ENCODE data around the gene PRR16. TPM values are rescaled to one million over a fixed set of nuclear protein-coding genes. Genes with fewer than 3 reads are reported as not detected.

The PRR16 gene
- total RNA-seq, 2 donors from 2014 or later: 19.8 to 25.5 TPM

DNA sequence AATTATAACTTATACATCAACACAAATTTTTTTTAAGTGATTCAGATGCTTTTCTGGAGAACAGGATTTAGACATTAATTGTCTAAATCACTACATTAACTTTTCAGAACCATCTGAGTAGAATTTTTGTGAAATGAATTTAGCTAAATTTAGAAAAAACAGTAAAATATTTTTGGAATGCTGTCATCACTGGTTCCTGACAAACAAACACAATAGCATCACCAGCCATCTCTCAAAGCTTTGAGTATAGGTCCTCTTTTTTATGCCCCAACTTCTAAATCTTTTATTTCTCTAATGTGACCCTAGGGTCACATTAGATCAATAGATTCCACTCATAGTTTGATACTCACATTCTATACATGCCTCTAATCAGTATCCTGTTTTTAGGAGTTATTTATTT lies 104.6 kb downstream of the PRR16 start:
- ATAC-seq (ENCODE audit: insufficient number of reproducible peaks, low FRiP score, low read depth): no peak
- H3K4me3 ChIP-seq: no peak overlapping the region
- no peak for DNase-seq (ENCODE audit: low spot score)
- no peaks in the 10 kb centered on the region for H3K36me3 ChIP-seq
- H3K9me3 ChIP-seq: no peaks in the 10 kb centered on the region
- H3K4me1 ChIP-seq (ENCODE audit: control insufficient read depth in 1 of 2, low read depth in 2 of 2): peaks cover 3 to 6% of the 10 kb centered on the region in 2 donors
- TF ChIP-seq, protein P1, sequence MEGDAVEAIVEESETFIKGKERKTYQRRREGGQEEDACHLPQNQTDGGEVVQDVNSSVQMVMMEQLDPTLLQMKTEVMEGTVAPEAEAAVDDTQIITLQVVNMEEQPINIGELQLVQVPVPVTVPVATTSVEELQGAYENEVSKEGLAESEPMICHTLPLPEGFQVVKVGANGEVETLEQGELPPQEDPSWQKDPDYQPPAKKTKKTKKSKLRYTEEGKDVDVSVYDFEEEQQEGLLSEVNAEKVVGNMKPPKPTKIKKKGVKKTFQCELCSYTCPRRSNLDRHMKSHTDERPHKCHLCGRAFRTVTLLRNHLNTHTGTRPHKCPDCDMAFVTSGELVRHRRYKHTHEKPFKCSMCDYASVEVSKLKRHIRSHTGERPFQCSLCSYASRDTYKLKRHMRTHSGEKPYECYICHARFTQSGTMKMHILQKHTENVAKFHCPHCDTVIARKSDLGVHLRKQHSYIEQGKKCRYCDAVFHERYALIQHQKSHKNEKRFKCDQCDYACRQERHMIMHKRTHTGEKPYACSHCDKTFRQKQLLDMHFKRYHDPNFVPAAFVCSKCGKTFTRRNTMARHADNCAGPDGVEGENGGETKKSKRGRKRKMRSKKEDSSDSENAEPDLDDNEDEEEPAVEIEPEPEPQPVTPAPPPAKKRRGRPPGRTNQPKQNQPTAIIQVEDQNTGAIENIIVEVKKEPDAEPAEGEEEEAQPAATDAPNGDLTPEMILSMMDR (IDR thresholded peaks at IDR 0.05): no peak
- no peak overlapping the region for H3K27ac ChIP-seq
- no peaks in the 10 kb centered on the region for H3K27me3 ChIP-seq (replicated peaks; ENCODE audit: insufficient read depth)

DNA sequence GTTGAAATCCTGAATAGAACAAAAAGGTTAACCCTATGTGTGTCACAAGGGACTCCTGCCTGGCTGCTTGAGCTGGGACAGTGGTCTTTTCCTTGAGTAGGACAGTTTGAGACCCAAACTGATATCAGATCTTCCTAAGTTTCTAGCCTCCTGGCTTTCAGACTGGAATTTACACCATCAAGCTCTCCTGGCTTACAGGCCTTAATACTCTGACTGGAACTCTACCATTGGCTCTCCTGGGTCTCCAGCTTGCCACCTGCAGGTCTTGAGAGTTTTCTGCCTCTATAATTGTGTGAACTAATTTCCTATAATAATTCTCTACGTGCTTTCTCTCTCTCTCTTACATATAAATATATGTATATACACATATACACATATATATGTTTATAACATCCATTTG lies 112.5 kb downstream of the PRR16 start:
- H3K9me3 ChIP-seq: no peaks in the 10 kb centered on the region
- no peaks in the 10 kb centered on the region for H3K27me3 ChIP-seq (replicated peaks; ENCODE audit: insufficient read depth)
- no peaks in the 10 kb centered on the region for H3K36me3 ChIP-seq
- TF ChIP-seq, protein P1 (IDR thresholded peaks at IDR 0.05): no peak
- H3K27ac ChIP-seq: no peak overlapping the region
- no peak overlapping the region for H3K4me3 ChIP-seq
- ATAC-seq (ENCODE audit: insufficient number of reproducible peaks, low FRiP score, low read depth) (no peak), DNase-seq (ENCODE audit: low spot score) (no peak)
- no peaks in the 10 kb centered on the region for H3K4me1 ChIP-seq (ENCODE audit: control insufficient read depth in 1 of 2, low read depth in 2 of 2)

DNA sequence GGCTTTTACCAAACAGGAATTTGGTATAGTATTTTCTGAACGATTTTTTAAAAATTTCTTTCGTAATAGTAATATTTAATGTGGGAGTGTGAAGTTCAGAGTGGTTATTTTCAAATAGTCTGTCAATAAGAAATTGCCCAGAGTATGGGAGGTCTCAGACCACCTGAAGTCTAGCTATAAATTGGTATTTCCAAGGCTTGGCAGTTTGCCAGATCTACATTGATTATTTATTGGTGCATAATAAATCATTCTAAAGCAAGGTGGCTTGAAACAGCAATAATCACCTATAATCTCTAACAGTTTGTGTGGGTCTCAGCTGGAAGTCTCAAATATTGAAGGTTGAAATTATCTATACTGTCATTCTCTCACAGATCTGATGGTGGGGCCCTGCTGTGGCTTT lies 118.5 kb downstream of the PRR16 start:
- ATAC-seq (ENCODE audit: insufficient number of reproducible peaks, low FRiP score, low read depth) (no peak), DNase-seq (ENCODE audit: low spot score) (no peak)
- Histone ChIP-seq H3K36me3 (peaks cover 3% of the 10 kb centered on the region), H3K4me3 (no peak overlapping the region), H3K27ac (no peak overlapping the region), H3K4me1 (ENCODE audit: control insufficient read depth in 1 of 2, low read depth in 2 of 2) (no peaks in the 10 kb centered on the region), H3K9me3 (no peaks in the 10 kb centered on the region), H3K27me3 (replicated peaks; ENCODE audit: insufficient read depth) (no peaks in the 10 kb centered on the region)
- TF ChIP-seq, protein P1 (IDR thresholded peaks at IDR 0.05): no peak

DNA sequence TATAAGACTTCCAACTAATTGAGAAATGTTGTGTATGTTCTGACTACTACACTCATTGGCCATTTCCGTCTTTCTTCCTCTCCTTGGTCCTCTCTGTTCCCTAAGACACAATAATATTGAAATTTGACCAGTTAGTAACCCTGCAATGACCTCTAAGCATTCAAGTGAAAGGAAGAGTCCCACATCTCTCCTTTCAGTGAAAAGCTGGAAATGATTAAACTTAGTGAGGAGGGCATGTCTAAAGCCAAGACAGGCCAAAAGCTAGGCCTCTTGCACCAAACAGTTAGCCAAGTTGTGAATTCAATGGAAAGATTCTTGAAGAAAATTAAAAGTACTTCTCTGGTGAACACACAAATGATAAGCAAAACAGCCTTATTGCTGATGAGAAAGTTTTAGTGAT lies 122.5 kb downstream of the PRR16 start:
- TF ChIP-seq, protein P1 (IDR thresholded peaks at IDR 0.05): no peak
- Histone ChIP-seq H3K36me3 (peaks cover 3% of the 10 kb centered on the region), H3K27me3 (replicated peaks; ENCODE audit: insufficient read depth) (no peaks in the 10 kb centered on the region), H3K27ac (no peak overlapping the region), H3K4me3 (no peak overlapping the region), H3K4me1 (ENCODE audit: control insufficient read depth in 1 of 2, low read depth in 2 of 2) (no peaks in the 10 kb centered on the region), H3K9me3 (no peaks in the 10 kb centered on the region)
- DNase-seq (ENCODE audit: low spot score) (no peak), ATAC-seq (ENCODE audit: insufficient number of reproducible peaks, low FRiP score, low read depth) (no peak)

DNA sequence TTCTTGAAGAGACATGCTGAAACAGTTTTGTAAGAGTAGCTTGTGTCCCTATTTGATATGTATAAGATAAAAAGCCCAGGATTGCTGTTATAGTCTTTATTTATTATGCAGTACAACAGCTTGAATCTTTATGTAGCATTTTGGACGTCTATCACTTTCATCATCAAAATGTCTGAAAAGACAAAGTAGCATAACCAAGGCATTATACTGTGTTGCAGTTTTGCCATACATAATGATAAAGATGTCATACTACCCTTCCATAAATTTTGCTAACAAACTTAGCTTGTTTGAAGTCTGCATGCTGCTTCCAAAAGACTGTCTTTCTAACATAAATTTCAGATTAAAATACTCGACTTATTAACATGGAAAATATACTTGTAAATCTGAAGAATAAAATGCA lies 127.8 kb downstream of the PRR16 start:
- Histone ChIP-seq H3K9me3 (no peaks in the 10 kb centered on the region), H3K4me3 (no peak overlapping the region), H3K27me3 (replicated peaks; ENCODE audit: insufficient read depth) (no peaks in the 10 kb centered on the region), H3K4me1 (ENCODE audit: control insufficient read depth in 1 of 2, low read depth in 2 of 2) (no peaks in the 10 kb centered on the region), H3K27ac (no peak overlapping the region), H3K36me3 (no peaks in the 10 kb centered on the region)
- ATAC-seq (ENCODE audit: insufficient number of reproducible peaks, low FRiP score, low read depth) (no peak), DNase-seq (ENCODE audit: low spot score) (no peak)
- TF ChIP-seq, protein P1 (IDR thresholded peaks at IDR 0.05): no peak

Measured in thoracic aorta (tissue), 2 donors.